ENCODE data around the gene ZNF426.

Gene ZNF426

GRCh38 chr19:9507285-9507684, 31.2 kb downstream of the ZNF426 start:
- Histone ChIP-seq H3K27me3 (ENCODE audit: low read depth, low read length) (no peaks in the 10 kb centered on the region), H2AFZ (ENCODE audit: low read depth, low read length) (no peak overlapping the region)

GRCh38 chr19:9500796-9501195, 37.6 kb downstream of the ZNF426 start:
- Histone ChIP-seq H3K27me3 (ENCODE audit: low read depth, low read length) (no peaks in the 10 kb centered on the region), H3K4me1 (ENCODE audit: low read length) (no peaks in the 10 kb centered on the region), H3K36me3 (replicated peaks; ENCODE audit: low read depth, low read length) (no peaks in the 10 kb centered on the region), H3K9me3 (ENCODE audit: insufficient read depth, low read length) (peaks cover 9% of the 10 kb centered on the region), H3K4me2 (ENCODE audit: low read length) (no peak overlapping the region), H2AFZ (ENCODE audit: low read depth, low read length) (no peak overlapping the region), H3K9ac (ENCODE audit: low read length) (no peak overlapping the region), H3K79me2 (ENCODE audit: low read length) (no peaks in the 10 kb centered on the region), H4K20me1 (ENCODE audit: insufficient read depth, low read length) (no peaks in the 10 kb centered on the region), H3K27ac (ENCODE audit: low read length) (no peak overlapping the region), H3K4me3 (ENCODE audit: low read length) (no peak overlapping the region)
- TF ChIP-seq EZH2phosphoT487 (IDR thresholded peaks at IDR 0.05; ENCODE audit: low read depth) (no peak), CTCF (IDR thresholded peaks at IDR 0.05; ENCODE audit: low read depth, low read length) (no peak)

More at GRCh38 chr19:9507285-9507684, 31.2 kb downstream of the ZNF426 start:
- Histone ChIP-seq H3K36me3 (replicated peaks; ENCODE audit: low read depth, low read length) (no peaks in the 10 kb centered on the region), H4K20me1 (ENCODE audit: insufficient read depth, low read length) (no peaks in the 10 kb centered on the region), H3K27ac (ENCODE audit: low read length) (no peak overlapping the region), H3K9ac (ENCODE audit: low read length) (no peak overlapping the region), H3K79me2 (ENCODE audit: low read length) (no peaks in the 10 kb centered on the region), H3K4me3 (ENCODE audit: low read length) (no peak overlapping the region), H3K4me2 (ENCODE audit: low read length) (no peak overlapping the region), H3K9me3 (ENCODE audit: insufficient read depth, low read length) (peaks cover 6% of the 10 kb centered on the region; the same call in 1 of the 2 replicates), H3K4me1 (ENCODE audit: low read length) (no peaks in the 10 kb centered on the region)
- TF ChIP-seq EZH2phosphoT487 (IDR thresholded peaks at IDR 0.05; ENCODE audit: low read depth) (no peak), CTCF (IDR thresholded peaks at IDR 0.05; ENCODE audit: low read depth, low read length) (no peak)

- Histone ChIP-seq H3K9me3 (ENCODE audit: insufficient read depth, low read length) (peaks cover 9% of the 10 kb centered on the region), H2AFZ (ENCODE audit: low read depth, low read length) (no peak within 1 kb of the TSS)
Measured at GRCh38 chr19:9498183-9498902, 40.1 kb downstream of the ZNF426 start, which contains the start of gene ZNF560. Gene ZNF560 (minus strand): TSS chr19:9498616. CDS start chr19:9475313, 23,303 bp downstream.

More at GRCh38 chr19:9498183-9498902, 40.1 kb downstream of the ZNF426 start, which contains the start of gene ZNF560:
- H3K4me2 ChIP-seq (ENCODE audit: low read length), result no peak within 1 kb of the TSS
- no peaks in the 10 kb centered on the region for H3K79me2 ChIP-seq (ENCODE audit: low read length)
- no peaks in the 10 kb centered on the region for H3K4me1 ChIP-seq (ENCODE audit: low read length)
- no peaks in the 10 kb centered on the region for H3K27me3 ChIP-seq (ENCODE audit: low read depth, low read length)
- no peak within 1 kb of the TSS for H3K4me3 ChIP-seq (ENCODE audit: low read length)
- H3K9ac ChIP-seq (ENCODE audit: low read length), result no peak within 1 kb of the TSS
- no peak for TF ChIP-seq EZH2phosphoT487 (IDR thresholded peaks at IDR 0.05; ENCODE audit: low read depth)
- no peak for TF ChIP-seq CTCF (IDR thresholded peaks at IDR 0.05; ENCODE audit: low read depth, low read length)
- H4K20me1 ChIP-seq (ENCODE audit: insufficient read depth, low read length), result no peaks in the 10 kb centered on the region
- H3K27ac ChIP-seq (ENCODE audit: low read length), result no peak within 1 kb of the TSS
- no peaks in the 10 kb centered on the region for H3K36me3 ChIP-seq (replicated peaks; ENCODE audit: low read depth, low read length)

All from OCI-LY3 (cell line).